K562 (cell line): ENCODE results near the gene CERS1. TPM values are rescaled to one million over a fixed set of nuclear protein-coding genes. Genes with fewer than 3 reads are reported as not detected.
A peak's percentile ranks its signal among the peaks of the same experiment; 100 is the strongest.

Experiments
- BDP1 ChIP-seq: IDR thresholded peaks from 3 replicates; pipeline ENCODE4 v1.6.1; 2011; ENCODE audit not compliant: insufficient read length, insufficient read depth
- CHCHD3 ChIP-seq: fragments of 250-450 bp; sonication (Bioruptor Pico); IDR thresholded peaks from 2 replicates; pipeline ENCODE4 v2.1.2; 2022; ENCODE audit warnings: mild to moderate bottlenecking
- COPS2 ChIP-seq: fragments of 450-650 bp; conservative IDR thresholded peaks from 2 replicates; pipeline ENCODE4 v1.6.1; 2016; ENCODE audit warnings: mild to moderate bottlenecking, moderate library complexity
- CREB1 ChIP-seq, 2 experiments: sonication (generic) in 1 of 2; formaldehyde crosslinking in 1 of 2; IDR thresholded peaks; 2 replicates each; pipeline versions ENCODE4 v1.6.1 to v1.8.0; 2012 to 2022; ENCODE audit warnings: inconsistent platforms in 1 of 2, mild to moderate bottlenecking in 1 of 2, missing genetic modification reagents in 1 of 2, moderate library complexity in 1 of 2
- DACH1 ChIP-seq: fragments of 450-650 bp; IDR thresholded peaks from 2 replicates; pipeline ENCODE4 v1.6.1; 2018; ENCODE audit not compliant: partially characterized antibody
- DNMT1 ChIP-seq: fragments of 450-650 bp; IDR thresholded peaks from 2 replicates; pipeline ENCODE4 v1.6.1; 2016; ENCODE audit warnings: antibody characterized with exemption, mild to moderate bottlenecking
- ESRRB ChIP-seq: fragments of 250-450 bp; sonication (Bioruptor Pico); IDR thresholded peaks from 2 replicates; pipeline ENCODE4 v1.5.0; 2020; ENCODE audit warnings: mild to moderate bottlenecking, moderate library complexity, borderline replicate concordance
- NUFIP1 ChIP-seq: fragments of 450-650 bp; IDR thresholded peaks from 2 replicates; pipeline ENCODE4 v1.6.1; 2018; ENCODE audit not compliant: partially characterized antibody
- PHF8 ChIP-seq: fragments of 200-600 bp; sonication (generic); IDR thresholded peaks from 2 replicates; pipeline ENCODE4 v1.6.1; 2012; ENCODE audit warnings: mixed run types, mild to moderate bottlenecking, inconsistent platforms, low read length, moderate library complexity, borderline replicate concordance
- PTTG1 ChIP-seq: fragments of 450-650 bp; IDR thresholded peaks from 2 replicates; pipeline ENCODE4 v1.6.1; 2016; ENCODE audit warnings: low read depth, mild to moderate bottlenecking, missing genetic modification characterization, missing compliant biosample characterization
- SOX6 ChIP-seq: fragments of 450-650 bp; IDR thresholded peaks from 2 replicates; pipeline ENCODE4 v1.6.1; 2014; ENCODE audit warnings: mild to moderate bottlenecking
- STAG1 ChIP-seq: sonication (generic); formaldehyde crosslinking; IDR thresholded peaks from 2 replicates; pipeline ENCODE4 v1.5.0; 2020; ENCODE audit warnings: missing genetic modification reagents, borderline replicate concordance
- YY1 ChIP-seq, 3 experiments: IDR thresholded peaks; 2 replicates each; pipeline ENCODE4 v1.6.1; 2011; ENCODE audit warnings: low read length in 2 of 3, mild to moderate bottlenecking in 2 of 3, moderate library complexity in 2 of 3, borderline replicate concordance in 1 of 3, control low read depth in 1 of 3, low read depth in 1 of 3; ENCODE audit not compliant: insufficient read depth in 3 of 3, insufficient replicate concordance in 2 of 3, control insufficient read depth in 1 of 3, insufficient read length in 1 of 3; ENCODE audit errors: extremely low read depth in 1 of 3
- ZKSCAN8 ChIP-seq: fragments of 200-800 bp; sonication (Bioruptor generic); IDR thresholded peaks from 2 replicates; pipeline ENCODE4 v1.6.1; 2016; ENCODE audit warnings: missing genetic modification characterization, missing compliant biosample characterization
- ZNF143 ChIP-seq: sonication (generic); formaldehyde crosslinking; IDR thresholded peaks from 2 replicates; pipeline ENCODE4 v1.9.0; 2022; ENCODE audit warnings: mild to moderate bottlenecking, missing genetic modification reagents
- ZNF316 ChIP-seq: fragments of 450-650 bp; IDR thresholded peaks from 2 replicates; pipeline ENCODE4 v1.6.1; 2016
- ZNF324 ChIP-seq: fragments of 250-450 bp; sonication (Bioruptor Pico); IDR thresholded peaks from 2 replicates; pipeline ENCODE4 v1.4.0; 2020; ENCODE audit warnings: mild to moderate bottlenecking
- ZNF444 ChIP-seq: fragments of 250-450 bp; sonication (Bioruptor Pico); IDR thresholded peaks from 2 replicates; pipeline ENCODE4 v1.4.0; 2020; ENCODE audit warnings: mild to moderate bottlenecking, moderate library complexity
- ZNF449 ChIP-seq: fragments of 250-450 bp; sonication (Bioruptor Pico); IDR thresholded peaks from 2 replicates; pipeline ENCODE4 v1.8.0; 2022; ENCODE audit warnings: moderate library complexity, mild to moderate bottlenecking, inconsistent platforms
- ZNF561 ChIP-seq: fragments of 450-650 bp; formaldehyde crosslinking; conservative IDR thresholded peaks from 2 replicates; pipeline ENCODE4 v1.4.0; 2020; ENCODE audit warnings: mild to moderate bottlenecking, moderate library complexity
- polyA plus RNA-seq, 8 experiments: library from polyadenylated mRNA; depleted of rRNA in 4 of 8; stranded (reverse) in 5 of 8; unstranded in 3 of 8; fragments of >200 nt; fragmentation: Nextera tagmentation in 2 of 8; fragmentation: Illumina TruSeq in 1 of 8; extraction: Ambion mirVana in 2 of 8; extraction: Trizol in 1 of 8; gene quantifications; 2 replicates each; pipeline versions ENCODE4 v1.2.1 to v1.2.3, GENCODE V29; 2011 to 2014; ENCODE audit warnings: inconsistent platforms in 1 of 8, missing spikeins in 1 of 8
- total RNA-seq, 7 experiments: library from RNA; depleted of rRNA in 6 of 7; stranded (reverse); fragments of >200 nt in 6 of 7; fragmentation: Illumina TruSeq in 2 of 7; extraction: Trizol in 2 of 7; gene quantifications; 2 replicates each; pipeline versions ENCODE4 v1.2.1 to v1.2.3, GENCODE V29; 2011 to 2021; ENCODE audit warnings: low replicate concordance in 1 of 7
- TF ChIP-seq, protein P1 (sequence below): sonication (generic); IDR thresholded peaks from 2 replicates; pipeline ENCODE4 v1.6.1; 2016
- TF ChIP-seq, protein P2 (sequence below): fragments of 450-650 bp; IDR thresholded peaks from one replicate; pipeline ENCODE4 v1.6.1; 2018; ENCODE audit warnings: mild to moderate bottlenecking, moderate library complexity; ENCODE audit not compliant: partially characterized antibody
- TF ChIP-seq, protein P3 (sequence below): fragments of 450-650 bp; IDR thresholded peaks from 2 replicates; pipeline ENCODE4 v1.6.1; 2016; ENCODE audit warnings: borderline replicate concordance

CERS1 gene
- total and polyA plus RNA-seq, 9 of the 15 experiments (the other 6 are each of a cell fraction or from before 2014, with no cell fraction given), result 0.33 to 1.5 (median 0.86) TPM; not detected in 2

DNA sequence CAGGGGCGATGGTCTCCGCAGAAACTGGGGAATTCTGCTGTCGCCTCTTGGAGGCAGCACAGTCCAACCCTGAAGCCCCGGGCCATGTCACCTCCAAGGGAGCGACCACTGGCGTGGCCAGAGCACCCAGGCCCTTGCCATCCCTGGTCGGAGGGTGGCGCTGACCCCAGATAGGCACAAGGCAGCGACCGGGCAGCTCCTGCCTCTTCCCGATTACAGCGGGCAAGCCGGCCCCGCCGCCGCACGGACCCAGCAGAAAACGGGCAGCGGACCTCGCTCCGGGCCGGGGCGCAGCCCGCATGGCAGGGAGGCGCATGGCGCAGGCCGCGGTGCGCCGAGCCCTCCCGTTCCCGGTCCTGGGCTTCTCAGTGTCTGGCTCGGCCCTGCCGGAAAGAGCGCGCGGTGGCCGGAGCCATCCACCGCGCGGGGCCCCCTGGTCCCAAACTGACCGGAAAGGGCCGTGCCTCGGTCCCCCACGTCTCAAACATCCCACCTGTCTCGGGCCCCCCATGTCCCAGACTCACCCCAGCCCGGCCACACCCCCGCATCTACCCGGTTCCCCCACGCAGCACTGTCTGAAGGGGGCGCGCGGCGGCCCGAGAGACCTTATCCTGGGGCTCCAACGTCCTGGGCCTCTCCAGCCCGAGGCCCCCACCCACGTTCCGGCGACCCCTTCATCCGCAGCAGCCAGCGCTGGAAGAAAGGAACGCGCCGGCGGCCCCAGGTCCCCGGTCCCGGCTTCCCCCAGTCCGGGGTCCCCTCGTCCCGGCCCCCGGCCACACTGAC is 727 bp downstream of the CERS1 start (continued):
- TF ChIP-seq, protein P1, sequence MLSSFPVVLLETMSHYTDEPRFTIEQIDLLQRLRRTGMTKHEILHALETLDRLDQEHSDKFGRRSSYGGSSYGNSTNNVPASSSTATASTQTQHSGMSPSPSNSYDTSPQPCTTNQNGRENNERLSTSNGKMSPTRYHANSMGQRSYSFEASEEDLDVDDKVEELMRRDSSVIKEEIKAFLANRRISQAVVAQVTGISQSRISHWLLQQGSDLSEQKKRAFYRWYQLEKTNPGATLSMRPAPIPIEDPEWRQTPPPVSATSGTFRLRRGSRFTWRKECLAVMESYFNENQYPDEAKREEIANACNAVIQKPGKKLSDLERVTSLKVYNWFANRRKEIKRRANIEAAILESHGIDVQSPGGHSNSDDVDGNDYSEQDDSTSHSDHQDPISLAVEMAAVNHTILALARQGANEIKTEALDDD, result no peak
- no peak for TF ChIP-seq SOX6
- TF ChIP-seq YY1 (IDR thresholded peaks at IDR 0.05; ENCODE audit: borderline replicate concordance in 1 of 3, control insufficient read depth in 1 of 3, extremely low read depth in 1 of 3, insufficient read depth in 3 of 3, insufficient read length in 1 of 3, insufficient replicate concordance in 2 of 3, low read depth in 1 of 3, low read length in 2 of 3), result peak in 1 of 3 experiments; percentile 18
- TF ChIP-seq, protein P2, sequence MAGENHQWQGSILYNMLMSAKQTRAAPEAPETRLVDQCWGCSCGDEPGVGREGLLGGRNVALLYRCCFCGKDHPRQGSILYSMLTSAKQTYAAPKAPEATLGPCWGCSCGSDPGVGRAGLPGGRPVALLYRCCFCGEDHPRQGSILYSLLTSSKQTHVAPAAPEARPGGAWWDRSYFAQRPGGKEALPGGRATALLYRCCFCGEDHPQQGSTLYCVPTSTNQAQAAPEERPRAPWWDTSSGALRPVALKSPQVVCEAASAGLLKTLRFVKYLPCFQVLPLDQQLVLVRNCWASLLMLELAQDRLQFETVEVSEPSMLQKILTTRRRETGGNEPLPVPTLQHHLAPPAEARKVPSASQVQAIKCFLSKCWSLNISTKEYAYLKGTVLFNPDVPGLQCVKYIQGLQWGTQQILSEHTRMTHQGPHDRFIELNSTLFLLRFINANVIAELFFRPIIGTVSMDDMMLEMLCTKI, result no peak
- no peak for TF ChIP-seq ZKSCAN8 (CRISPR knock-in tag)
- no peak for TF ChIP-seq ZNF324 (CRISPR knock-in tag)
- TF ChIP-seq ZNF143 (CRISPR knock-in tag), result no peak
- TF ChIP-seq ZNF449 (CRISPR knock-in tag), result no peak
- TF ChIP-seq BDP1, result no peak
- TF ChIP-seq DACH1, result no peak
- no peak for TF ChIP-seq NUFIP1
- TF ChIP-seq DNMT1, result no peak
- TF ChIP-seq, protein P3, sequence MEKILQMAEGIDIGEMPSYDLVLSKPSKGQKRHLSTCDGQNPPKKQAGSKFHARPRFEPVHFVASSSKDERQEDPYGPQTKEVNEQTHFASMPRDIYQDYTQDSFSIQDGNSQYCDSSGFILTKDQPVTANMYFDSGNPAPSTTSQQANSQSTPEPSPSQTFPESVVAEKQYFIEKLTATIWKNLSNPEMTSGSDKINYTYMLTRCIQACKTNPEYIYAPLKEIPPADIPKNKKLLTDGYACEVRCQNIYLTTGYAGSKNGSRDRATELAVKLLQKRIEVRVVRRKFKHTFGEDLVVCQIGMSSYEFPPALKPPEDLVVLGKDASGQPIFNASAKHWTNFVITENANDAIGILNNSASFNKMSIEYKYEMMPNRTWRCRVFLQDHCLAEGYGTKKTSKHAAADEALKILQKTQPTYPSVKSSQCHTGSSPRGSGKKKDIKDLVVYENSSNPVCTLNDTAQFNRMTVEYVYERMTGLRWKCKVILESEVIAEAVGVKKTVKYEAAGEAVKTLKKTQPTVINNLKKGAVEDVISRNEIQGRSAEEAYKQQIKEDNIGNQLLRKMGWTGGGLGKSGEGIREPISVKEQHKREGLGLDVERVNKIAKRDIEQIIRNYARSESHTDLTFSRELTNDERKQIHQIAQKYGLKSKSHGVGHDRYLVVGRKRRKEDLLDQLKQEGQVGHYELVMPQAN, result no peak
- no peak for TF ChIP-seq CHCHD3
- peak; percentile 8; the same call in 1 of the 2 replicates for TF ChIP-seq PHF8
- peak; percentile 63; the same call in 1 of the 2 replicates for TF ChIP-seq STAG1 (CRISPR knock-in tag)
- TF ChIP-seq COPS2, result no peak
- TF ChIP-seq ESRRB, result no peak
- TF ChIP-seq PTTG1, result no peak
- no peak for TF ChIP-seq ZNF561 (CRISPR knock-in tag)
- no peak for TF ChIP-seq ZNF316
- no peak for TF ChIP-seq CREB1 (IDR thresholded peaks at IDR 0.05)
- TF ChIP-seq CREB1 (CRISPR knock-in tag; IDR thresholded peaks at IDR 0.05), result peak; percentile 46; the same call in 1 of the 2 replicates
- no peak for TF ChIP-seq ZNF444
